Ammon's horn (tissue), 1 donor: Measurements from ENCODE around the gene ERCC1.

Experiments
- DNase-seq: peaks from one replicate; pipeline ENCODE4 v3.0.0-alpha.2; 2016; ENCODE audit warnings: low spot score

ERCC1 gene

GRCh38 chr19:45364696-45365095 lies 59.0 kb downstream of the ERCC1 start:
- DNase-seq, result no peak

GRCh38 chr19:45363861-45364459 lies 59.8 kb downstream of the ERCC1 start:
- DNase-seq, result no peak

GRCh38 chr19:45362291-45362690 lies 61.4 kb downstream of the ERCC1 start:
- no peak for DNase-seq

- DNase-seq, result no peak
Measured at GRCh38 chr19:45361608-45362007, 62.1 kb downstream of the ERCC1 start.

- no peak for DNase-seq
Measured at GRCh38 chr19:45358213-45358792, 65.4 kb downstream of the ERCC1 start.

GRCh38 chr19:45357445-45357783 lies 66.3 kb downstream of the ERCC1 start:
- DNase-seq, result no peak
